Stimulated activated CD4-positive, alpha-beta T cell treated with anti-CD3 and anti-CD28 coated beads, Interleukin-15, amount 100 ng/mL, for 1 hour (primary cell): ENCODE measurements around the gene PNMA8B.

Experiments
- DNase-seq, 2 donors: peaks; one replicate each; pipeline ENCODE4 v3.0.0-alpha.2; 2020; ENCODE audit warnings: low read depth in 1 of 2, low spot score in 1 of 2

Gene PNMA8B

DNA sequence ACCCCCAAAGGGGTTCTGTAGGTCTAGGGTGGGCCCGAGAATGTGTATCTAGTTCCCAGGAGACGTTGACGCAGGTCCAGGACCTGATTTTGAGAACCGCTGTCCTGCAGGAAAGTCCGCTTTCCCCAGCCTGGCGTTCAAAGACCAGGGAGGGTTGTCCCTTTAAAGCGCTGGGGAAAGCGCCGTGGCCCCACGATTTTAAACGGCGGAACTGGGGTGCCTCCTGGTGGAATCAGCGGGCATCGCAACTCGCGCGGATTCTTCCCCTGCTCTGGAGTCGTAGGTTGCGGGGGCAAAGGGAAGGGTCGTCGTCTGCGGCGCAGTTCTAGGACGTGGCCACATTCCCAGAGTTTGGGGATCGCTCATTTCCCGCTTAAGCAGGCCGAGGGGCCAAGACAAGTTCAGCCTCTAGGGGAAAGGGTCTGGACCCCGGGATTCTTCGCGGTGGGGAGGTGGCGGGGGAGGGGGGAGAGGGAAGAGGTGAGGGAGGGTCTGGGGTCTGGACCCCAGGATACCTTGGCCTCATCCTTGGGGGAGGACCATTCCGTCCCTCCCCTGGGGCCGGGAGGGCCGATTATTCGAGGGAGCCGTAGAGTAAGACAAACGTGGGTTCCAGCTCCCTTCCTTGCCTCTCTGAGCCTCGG is 7.7 kb downstream of the PNMA8B start:
- DNase-seq, result peak; percentile 54 to 78

DNA sequence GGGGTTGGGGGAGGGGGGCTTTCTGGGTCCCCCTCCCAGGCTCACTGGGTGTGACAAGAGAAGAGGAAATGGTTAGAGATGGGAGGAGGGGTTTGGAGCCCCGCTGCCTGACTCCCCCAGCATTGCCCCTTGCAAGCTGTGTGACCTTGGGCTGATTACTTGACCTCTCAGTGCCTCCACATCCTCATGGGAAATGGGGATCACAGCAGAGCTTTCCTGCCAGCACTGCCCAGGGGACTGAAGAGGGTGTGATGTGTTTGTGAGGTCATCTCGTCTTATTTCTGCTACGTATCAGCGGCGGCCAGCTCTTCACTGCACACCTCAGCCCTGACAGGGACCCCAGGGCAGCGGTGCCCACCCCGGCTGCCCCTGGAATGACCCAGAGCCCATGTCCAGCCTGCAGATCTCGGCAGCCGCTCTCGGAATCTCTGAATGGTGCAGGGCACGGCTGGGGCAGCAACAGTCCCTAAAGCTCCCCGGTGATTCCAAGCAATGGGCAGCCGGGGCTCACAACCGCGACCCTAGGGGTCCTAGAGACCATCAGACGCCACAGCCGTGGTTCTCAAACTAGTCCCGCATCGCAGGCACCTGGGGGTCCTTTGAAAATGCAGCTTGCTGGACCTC is 8.4 kb downstream of the PNMA8B start:
- no peak for DNase-seq

- DNase-seq, result no peak
These were observed 9.3 kb downstream of the PNMA8B start for GRCh38 chr19:46486358-46486757.

GRCh38 chr19:46484656-46485055 is 11.0 kb downstream of the PNMA8B start:
- no peak for DNase-seq

GRCh38 chr19:46482631-46483030 is 13.0 kb downstream of the PNMA8B start:
- DNase-seq, result no peak

- no peak for DNase-seq
These were observed 13.7 kb downstream of the PNMA8B start for GRCh38 chr19:46481947-46482346.

- DNase-seq, result no peak
These were observed 14.3 kb downstream of the PNMA8B start for GRCh38 chr19:46481223-46481848.

- DNase-seq, result no peak
These were observed 15.3 kb downstream of the PNMA8B start for GRCh38 chr19:46480415-46480814.

GRCh38 chr19:46478356-46478986 is 17.2 kb downstream of the PNMA8B start:
- no peak for DNase-seq

GRCh38 chr19:46475986-46476385 is 19.7 kb downstream of the PNMA8B start:
- DNase-seq, result no peak

- DNase-seq, result no peak
These were observed 21.5 kb downstream of the PNMA8B start for GRCh38 chr19:46474211-46474610.

DNA sequence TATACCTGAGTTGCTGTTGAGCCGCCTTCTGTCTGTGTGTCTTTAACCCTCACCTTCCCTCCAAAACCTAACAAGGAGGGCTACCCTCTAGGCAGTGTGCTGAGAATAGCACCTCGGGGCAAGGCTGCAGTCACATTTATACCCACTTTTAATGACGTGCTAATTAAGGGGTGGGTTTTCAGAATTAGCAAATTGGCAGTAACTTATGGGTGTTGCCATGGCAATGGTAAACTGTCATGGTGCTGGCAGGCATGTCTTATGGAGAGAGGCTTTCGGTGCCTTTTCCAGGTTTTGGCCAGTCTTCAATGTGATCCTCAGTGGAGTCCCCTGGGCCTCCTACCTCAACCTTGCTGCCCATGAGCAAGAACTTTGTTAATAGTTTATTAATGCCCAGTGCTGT is 23.1 kb downstream of the PNMA8B start:
- DNase-seq, result no peak

DNA sequence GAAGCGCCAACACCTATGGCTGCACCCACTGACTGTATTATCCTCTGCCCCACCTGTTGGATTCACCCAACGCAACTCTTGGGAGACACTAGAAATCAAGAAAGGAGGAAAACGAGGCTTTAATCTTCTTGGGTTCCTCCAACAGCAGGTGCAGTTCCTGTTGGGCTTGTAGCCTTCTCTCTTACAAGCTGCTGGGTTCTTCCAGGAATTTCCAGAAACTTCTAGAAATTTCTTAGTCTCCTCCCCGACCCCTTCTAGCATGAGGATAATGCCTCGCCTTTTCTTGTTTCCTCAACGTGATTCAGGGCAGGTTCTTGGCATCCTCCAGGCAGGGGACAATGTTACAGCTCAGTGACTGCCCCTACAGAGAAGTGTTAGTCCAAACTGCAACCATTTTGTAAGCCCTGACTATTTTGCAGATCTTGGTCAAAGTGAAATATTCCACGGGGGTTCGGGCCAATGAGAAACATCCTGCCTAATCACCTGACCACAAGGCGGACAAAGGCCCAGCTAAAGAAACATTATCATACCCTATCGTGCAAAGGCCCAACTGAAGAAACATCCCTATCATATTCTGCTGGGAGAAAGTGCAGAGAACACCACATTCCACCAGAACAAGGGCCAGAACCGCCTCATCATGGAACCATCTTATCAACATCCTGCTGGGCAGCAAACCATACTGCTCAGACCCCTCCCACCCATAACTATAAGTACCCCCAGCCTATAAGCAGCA is 23.7 kb downstream of the PNMA8B start:
- DNase-seq, result no peak

DNA sequence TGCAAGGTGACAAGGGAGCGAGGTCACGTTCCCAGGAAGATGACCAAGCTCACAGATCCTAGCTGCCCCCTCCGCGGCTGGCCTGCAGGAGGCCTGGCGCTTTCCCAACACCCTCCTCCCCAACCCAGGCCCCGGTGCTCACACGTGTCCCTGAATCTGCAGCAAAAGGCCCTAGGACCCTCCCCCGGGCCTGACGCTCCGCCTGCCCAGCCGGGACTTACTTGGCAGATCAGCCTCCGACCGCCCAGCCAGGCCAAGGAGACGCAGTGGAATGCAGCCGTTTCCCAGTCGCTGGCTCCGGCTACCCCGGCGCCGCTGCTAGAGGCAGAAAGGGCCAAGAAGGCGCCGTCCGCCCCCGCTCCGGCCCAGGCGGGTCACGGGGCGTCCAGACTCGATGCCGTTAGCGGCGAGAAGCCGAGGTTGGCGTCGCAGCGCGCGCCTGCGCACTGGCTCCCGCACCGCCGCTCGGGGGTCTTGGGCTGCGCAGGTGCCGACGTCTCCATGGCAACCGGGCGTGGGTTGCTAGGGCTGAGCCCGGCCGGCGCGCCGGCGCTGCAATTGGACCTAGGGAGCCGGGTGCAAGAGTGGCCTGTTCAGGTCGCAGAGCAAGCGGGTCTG is 24.4 kb downstream of the PNMA8B start, which contains the start of gene PNMA8A:
Gene PNMA8A, minus strand, starts transcription at position 448 of the 618 bp plus-strand sequence. CDS start 528 bp downstream, outside the sequence.
- DNase-seq, result no peak

GRCh38 chr19:46470376-46470775 is 25.3 kb downstream of the PNMA8B start:
- no peak for DNase-seq

- no peak for DNase-seq
These were observed 26.0 kb downstream of the PNMA8B start for GRCh38 chr19:46469541-46470185.

DNA sequence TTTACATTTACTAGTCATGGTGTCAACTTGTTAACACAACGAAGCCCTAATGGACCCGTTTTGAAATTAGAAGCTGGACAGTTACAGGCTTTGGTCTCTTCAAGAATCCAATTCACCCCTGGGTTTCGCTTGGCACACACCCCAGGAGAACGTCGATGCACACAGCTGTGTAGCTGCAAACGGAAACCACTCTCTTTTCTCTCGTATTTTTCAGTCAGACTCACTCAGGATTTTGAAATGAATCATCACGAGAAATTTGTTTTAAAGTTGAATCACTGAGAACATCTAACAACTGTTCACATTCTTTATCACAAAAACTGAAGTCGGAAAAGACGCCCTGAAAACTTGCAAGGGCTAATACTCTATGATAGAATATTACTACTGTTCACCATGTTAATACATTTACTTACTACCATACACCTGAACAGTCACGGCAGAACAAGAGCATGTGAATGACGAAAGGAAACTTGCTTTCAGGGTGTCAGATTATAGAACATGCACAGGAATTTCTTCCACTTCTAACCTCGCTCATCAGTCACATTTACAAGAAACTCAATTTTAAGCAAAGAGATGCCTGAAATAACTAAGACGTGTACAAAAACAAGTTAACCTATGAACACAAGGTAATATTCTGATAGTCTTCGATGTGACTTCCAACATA is 29.0 kb downstream of the PNMA8B start:
- DNase-seq, result no peak

GRCh38 chr19:46463516-46463915 is 32.2 kb downstream of the PNMA8B start:
- no peak for DNase-seq

- DNase-seq, result no peak
These were observed 34.1 kb downstream of the PNMA8B start for GRCh38 chr19:46461537-46461936.

GRCh38 chr19:46460981-46461380 is 34.7 kb downstream of the PNMA8B start:
- DNase-seq, result no peak
